Fibroblast of mammary gland (primary cell): ENCODE data around the gene DARS1.

ENCODE experiments used
- DNase-seq: peaks from one replicate; pipeline ENCODE4 v3.0.0-alpha.2; 2010; ENCODE audit warnings: low read depth
- H3K4me3 ChIP-seq: 2 replicates; pipeline ENCODE4 v1.5.1; 2011; ENCODE audit warnings: low read depth, mild to moderate bottlenecking, low read length, moderate library complexity; ENCODE audit not compliant: control insufficient read depth
- CTCF ChIP-seq: conservative IDR thresholded peaks from 2 replicates; pipeline ENCODE4 v1.5.1; 2011; ENCODE audit warnings: low read depth, low read length, inconsistent platforms; ENCODE audit not compliant: control insufficient read depth, insufficient read depth

The DARS1 gene

GRCh38 chr2:135985018-135985825 is at the start of gene DARS1:
DARS1 (minus strand) TSS chr2:135985626; CDS start chr2:135985468, 158 bp downstream.
- peak within 1 kb of the TSS; percentile 94 for H3K4me3 ChIP-seq
- no peak for TF ChIP-seq CTCF
- peak; percentile 91 for DNase-seq

- no peak overlapping the region for H3K4me3 ChIP-seq
- no peak for DNase-seq
- TF ChIP-seq CTCF = no peak
Measured at GRCh38 chr2:136034629-136035028, 49.2 kb upstream of the DARS1 start.

- no peak for DNase-seq
- TF ChIP-seq CTCF = no peak
- no peak overlapping the region for H3K4me3 ChIP-seq
Measured at GRCh38 chr2:136032817-136033535, 47.5 kb upstream of the DARS1 start.

- DNase-seq = no peak
- no peak overlapping the region for H3K4me3 ChIP-seq
- no peak for TF ChIP-seq CTCF
Measured at GRCh38 chr2:136032192-136032591, 46.8 kb upstream of the DARS1 start.

GRCh38 chr2:136031711-136032110 is 46.3 kb upstream of the DARS1 start:
- DNase-seq = no peak
- no peak for TF ChIP-seq CTCF
- H3K4me3 ChIP-seq = no peak overlapping the region

GRCh38 chr2:136030406-136030805 is 45.0 kb upstream of the DARS1 start:
- DNase-seq = no peak
- TF ChIP-seq CTCF = no peak

More at GRCh38 chr2:136030406-136030805, 45.0 kb upstream of the DARS1 start:
- H3K4me3 ChIP-seq = no peak overlapping the region
